Measurements from ENCODE around the gene POLR2J. TPM values are rescaled to one million over a fixed set of nuclear protein-coding genes. Genes with fewer than 3 reads are reported as not detected.
"Not testable (repeated sequence)": the region's sequence is repeated elsewhere in the genome, so short reads cannot be mapped to it uniquely, and the experiment has no call there.

The POLR2J gene
- total RNA-seq, 1 experiment from 2014 or later: 42.8 TPM

GRCh38 chr7:102467581-102468477 lies 10.9 kb downstream of the POLR2J start:
- DNase-seq (ENCODE audit: low read depth): no peak

DNA sequence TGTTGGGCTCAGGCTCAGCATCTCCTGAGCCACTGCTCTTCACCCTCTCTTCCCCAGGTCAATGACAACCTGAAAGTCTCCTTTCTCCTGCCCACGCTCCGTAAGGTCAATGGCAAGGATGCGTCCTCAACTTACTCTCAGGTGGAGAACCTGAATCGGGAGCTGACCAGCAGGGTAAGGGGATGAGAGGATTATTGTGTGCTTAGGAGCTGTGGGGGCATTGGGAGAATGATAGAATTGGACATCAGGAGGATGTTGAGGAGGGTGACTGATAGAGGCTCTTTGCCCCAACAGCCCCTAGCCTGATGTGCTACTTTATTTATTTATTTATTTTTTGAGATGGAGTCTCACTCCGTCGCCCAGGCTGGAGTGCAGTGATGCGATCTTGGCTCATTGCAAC lies 12.6 kb downstream of the POLR2J start:
- DNase-seq (ENCODE audit: low read depth): no peak

- peak; percentile 93 for DNase-seq (ENCODE audit: low read depth)
Measured at GRCh38 chr7:102464577-102465280, 14.0 kb downstream of the POLR2J start, which contains the start of the genes ALKBH4 and LRWD1. Gene ALKBH4, minus strand, starts transcription at chr7:102464863. Its CDS starts 27 bp downstream, at chr7:102464836. Gene LRWD1, plus strand, starts transcription at chr7:102464984. Its CDS starts 97 bp downstream, at chr7:102465081.

DNA sequence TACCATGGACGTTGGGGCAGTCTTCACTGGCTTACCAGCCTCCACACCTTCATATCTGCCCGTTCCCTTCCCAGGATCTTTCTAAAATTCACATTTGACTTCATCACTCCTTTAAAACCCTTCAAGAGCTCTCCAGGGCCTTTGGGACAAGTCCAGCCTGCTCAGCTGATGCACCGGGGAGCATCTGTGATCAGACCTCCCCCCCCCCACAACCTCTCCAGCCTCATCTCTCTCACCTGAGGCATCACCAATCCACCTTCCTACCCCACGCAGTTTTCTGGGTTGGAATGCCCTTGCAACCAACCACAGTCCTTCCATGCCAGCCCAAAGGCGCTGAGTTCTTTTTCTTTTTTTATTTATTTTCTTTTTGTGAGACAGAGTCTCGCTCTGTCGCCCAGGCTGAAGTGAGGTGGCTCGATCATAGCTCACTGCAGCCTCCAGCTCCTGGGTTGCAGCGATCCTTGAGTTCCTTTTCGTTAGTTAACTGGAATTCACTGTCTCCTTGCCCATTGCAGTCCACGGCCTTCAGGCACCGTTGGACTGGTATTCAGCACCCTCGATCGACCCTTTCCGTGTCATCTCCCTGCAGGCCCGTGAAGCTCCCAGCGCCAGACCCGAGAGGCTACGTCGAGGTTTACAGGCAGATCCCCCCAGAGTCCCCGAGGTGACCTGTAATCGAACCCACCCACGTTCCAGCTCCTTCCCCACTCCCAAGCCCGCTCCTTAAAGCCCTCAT lies 14.7 kb downstream of the POLR2J start:
- peak; percentile 15 for DNase-seq (ENCODE audit: low read depth)

- DNase-seq (ENCODE audit: low read depth): no peak
Measured at GRCh38 chr7:102460467-102460866, 18.3 kb downstream of the POLR2J start.

DNA sequence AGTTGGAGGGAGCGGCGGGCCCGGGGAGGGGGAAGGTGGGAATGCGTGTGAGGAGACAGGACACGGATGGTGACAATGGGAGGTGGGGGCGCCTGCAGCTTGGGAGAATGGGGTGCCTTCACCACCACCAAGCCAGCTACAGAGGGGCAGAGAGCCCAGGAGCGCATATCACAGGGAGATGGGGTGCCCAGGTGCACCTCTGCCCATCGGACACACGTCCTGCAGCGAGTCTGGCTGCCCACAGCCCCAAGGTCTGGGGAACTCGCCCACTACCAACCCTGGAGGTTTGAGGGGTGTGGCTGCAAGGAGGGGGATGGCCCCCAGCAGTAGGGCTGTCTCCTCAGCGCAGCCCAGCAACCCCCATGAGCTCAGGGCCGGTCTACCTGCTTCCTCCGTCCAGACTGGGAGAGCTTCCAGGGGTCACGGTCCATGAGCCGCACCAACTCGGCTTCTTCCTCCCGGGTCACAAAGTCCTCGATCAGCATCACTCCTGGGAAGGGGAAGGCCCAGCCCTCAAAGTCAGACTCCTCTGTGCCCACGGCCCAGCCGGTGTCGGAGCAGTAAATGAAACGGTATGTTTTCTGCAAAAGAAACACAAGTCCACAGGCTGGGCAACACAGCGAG lies 19.4 kb downstream of the POLR2J start:
- DNase-seq (ENCODE audit: low read depth): no peak

DNA sequence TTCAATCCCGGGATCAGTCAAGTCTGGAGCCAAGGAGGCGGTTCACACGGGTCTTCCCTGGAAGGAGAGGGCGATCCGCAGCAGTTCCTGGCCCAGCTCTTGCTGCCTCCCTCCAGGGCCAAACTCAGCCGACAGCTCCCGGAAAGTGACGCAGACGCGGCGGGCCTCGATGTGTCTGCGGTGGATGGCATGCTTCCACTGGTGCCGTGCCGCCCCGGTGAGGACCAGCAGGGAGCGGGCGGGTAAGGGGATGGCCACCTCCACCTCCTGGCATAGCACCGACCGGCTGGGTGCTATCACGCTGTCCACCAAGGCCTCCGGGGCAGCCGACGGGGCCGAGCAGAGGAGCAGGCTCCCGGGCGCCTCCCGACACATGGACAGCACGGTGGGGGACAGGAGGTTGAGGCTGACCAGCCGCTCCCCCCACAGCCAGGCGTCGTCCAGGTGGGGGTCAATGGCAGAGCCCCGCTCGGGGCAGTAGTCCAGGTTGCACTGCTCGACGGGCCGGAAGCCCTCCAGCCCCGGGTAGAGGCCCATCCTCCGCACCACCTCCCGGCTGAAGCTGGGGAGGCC lies 21.3 kb downstream of the POLR2J start:
- no peak for DNase-seq (ENCODE audit: low read depth)

GRCh38 chr7:102456327-102456726 lies 22.4 kb downstream of the POLR2J start:
- DNase-seq (ENCODE audit: low read depth): peak; percentile 24

DNA sequence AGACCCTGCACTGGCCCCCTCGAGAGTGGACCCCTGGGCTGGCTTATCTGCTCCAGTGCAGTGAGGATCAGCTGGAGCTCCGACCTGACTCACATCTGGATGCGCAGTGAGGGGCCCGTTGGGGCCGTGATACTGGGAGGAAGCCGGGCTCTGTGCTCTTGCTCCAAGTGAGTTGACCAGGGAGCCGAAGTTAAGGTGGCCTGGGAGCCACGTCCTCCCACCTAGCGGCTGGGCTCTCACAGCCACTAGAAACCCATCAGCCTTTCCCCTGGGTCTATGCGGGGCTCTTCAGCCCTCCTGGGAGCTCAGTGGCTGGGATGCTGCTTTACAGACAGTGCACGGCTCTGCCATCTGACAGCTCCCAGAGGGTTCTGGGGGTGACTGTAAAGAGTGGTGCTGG lies 23.1 kb downstream of the POLR2J start:
- DNase-seq (ENCODE audit: low read depth): no peak

DNA sequence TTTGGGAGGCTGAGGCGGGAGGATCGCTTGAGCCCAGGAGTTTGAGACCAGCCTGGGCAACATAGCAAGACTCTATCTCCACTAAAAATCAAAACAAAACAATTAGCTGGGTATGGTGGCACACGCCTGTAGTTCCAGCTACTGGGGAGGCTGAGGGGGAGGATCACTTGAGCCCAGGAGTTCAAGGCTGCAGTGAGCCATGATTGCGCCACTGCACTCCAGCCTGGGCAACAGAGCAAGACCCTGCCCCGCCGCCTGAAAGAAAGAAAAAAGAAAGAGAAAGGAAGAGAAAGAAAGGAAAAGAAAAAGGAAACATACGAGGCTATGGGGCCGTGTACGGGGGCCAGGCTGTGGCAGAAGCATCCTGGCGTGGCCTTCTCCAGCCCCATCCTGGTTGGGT lies 23.8 kb downstream of the POLR2J start:
- DNase-seq (ENCODE audit: low read depth): not testable (repeated sequence)

DNA sequence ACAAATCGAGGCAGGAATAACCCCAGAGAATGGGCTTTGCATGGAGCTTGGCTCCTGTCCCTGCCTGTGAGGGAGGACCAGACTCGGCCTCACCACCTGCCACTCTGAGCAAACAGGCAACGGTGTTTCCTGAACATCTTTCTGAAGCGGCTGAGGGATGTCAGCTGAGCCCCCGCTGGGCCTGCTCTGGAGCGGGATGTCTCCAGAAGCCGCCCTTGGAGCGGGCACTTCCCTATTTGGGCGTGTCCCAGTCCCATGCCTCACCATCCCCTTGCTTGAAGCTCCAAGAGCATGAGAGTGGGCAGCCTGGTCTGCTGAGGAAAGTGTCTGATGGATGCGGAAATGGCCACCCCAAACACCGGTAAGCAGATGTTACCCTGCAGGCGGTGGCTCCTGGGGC lies 24.3 kb downstream of the POLR2J start:
- no peak for DNase-seq (ENCODE audit: low read depth)

DNA sequence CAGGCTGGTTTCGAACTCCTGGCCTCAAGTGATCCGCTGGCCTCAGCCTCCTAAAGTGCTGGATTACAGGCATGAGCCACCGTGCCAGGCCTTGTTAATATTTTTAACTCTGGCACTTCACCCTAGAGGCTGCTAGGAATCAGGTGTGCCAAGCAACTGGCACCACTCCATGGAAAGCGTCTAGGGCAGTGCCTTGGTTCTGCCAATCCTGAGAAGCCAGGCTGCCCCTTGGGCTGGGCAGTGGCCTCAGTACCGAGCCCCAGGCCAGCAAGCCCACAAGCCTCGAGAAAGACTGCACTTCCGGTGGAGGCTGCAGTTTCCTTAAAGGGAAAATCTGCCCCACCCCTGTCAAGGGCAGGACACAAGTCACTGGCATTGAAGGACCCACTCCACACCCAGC lies 25.4 kb downstream of the POLR2J start:
- no peak for DNase-seq (ENCODE audit: low read depth)

- DNase-seq (ENCODE audit: low read depth): no peak
Measured at GRCh38 chr7:102452451-102452850, 26.3 kb downstream of the POLR2J start.

DNA sequence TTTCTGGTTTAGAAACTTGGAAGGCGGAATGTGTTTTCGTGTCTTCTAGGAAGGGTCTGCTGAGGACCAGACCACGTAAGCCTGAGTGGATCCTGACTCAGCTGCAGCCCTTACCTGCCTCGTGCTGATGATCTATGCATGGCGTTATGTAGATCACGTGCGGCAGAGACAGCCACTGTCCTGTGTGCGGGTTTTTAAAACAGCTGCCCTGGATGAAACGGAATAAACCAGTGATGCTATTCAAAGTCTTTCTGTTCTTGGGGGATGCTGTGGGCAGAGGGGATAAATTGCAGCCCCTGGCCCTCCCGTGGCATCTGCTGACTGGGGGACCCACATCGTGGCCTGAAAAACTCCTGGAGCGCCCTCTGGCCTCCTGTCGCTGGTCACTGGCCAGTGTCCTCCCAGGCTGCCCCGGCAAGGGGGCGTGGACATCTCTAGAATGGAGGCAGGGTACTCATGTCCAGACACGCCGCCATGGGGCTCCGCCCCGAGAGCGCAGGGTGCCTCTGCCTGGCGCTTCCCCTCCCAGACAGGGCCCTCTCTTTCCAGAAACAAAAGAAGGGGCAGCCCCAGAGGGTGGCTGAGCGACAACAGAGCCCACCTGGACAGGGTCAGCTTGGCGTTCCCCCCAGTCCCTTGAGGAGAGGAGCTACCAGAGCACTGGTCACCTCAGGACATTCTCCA lies 27.2 kb downstream of the POLR2J start:
- peak; percentile 55 for DNase-seq (ENCODE audit: low read depth)

DNA sequence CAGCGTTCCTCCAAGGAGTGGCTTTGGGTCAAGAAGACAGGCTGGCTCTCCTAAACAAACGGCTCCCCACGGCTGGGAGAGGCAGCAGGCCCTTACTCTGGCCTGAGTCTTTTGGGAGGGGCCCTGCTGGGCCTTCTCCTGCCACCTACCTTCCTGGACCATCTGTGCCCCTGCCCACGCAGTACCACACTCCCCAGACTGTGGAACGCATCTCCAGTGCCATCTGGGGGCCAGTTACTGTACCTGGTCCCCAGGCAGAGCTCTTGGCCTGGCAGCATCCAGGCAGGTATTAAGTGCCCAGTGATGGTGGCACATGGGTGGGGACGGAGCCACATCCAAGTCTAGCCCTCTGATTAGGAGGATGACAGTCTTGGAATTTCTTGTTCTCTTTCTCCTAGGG lies 28.5 kb downstream of the POLR2J start:
- peak; percentile 13 for DNase-seq (ENCODE audit: low read depth)

- DNase-seq (ENCODE audit: low read depth): no peak
Measured at GRCh38 chr7:102449136-102449535, 29.6 kb downstream of the POLR2J start.

DNA sequence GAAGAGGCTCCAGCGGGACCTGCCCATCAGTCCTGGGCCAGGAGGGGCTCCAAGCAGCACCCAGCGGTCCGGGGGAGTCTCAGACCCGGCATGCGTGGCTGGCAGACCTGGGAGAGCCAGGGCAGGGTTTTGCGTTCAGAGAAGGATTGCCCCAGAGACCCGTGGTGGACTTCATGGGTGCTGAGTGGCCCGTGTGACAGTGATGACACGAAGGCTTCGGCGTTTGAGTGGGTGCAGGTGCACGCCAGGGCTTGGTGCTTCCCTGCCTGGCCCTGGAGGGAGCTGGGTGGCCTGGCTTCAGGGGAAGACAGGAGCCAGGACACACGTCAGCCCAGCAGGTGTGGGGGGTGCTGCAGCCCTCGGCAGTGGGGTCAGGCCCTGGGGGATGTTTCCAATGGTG lies 31.4 kb downstream of the POLR2J start:
- no peak for DNase-seq (ENCODE audit: low read depth)

- no peak for DNase-seq (ENCODE audit: low read depth)
Measured at GRCh38 chr7:102446387-102447156, 32.1 kb downstream of the POLR2J start.

DNA sequence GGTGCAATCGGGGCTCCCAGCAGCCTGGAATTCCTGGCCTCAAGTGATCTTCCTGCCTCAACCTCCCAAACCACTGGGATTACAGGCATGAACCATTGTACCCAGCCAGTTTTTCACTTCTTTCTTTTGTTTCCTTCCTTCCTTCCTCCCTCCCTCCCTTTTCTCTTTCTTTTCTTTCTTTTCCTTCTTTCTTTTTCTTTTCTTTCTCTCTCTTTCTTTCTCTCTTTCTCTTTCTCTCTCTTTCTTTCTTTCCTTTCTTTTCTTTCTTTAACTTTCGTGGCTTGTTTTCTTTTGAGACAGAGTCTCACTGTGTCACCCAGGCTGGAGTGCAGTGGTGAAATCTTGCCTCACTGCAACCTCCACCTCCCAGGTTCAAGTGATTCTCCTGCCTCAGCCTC lies 33.0 kb downstream of the POLR2J start:
- DNase-seq (ENCODE audit: low read depth): no peak

All from LHCN-M2 (cell line).